ENCODE results near the gene THTPA. TPM values are rescaled to one million over a fixed set of nuclear protein-coding genes. Genes with fewer than 3 reads are reported as not detected.
A peak's percentile ranks its signal among the peaks of the same experiment; 100 is the strongest.

The THTPA gene
- total and polyA plus RNA-seq, 2 of the 13 experiments (the other 11 are each of a cell fraction or from before 2014, with no cell fraction given), result 7.4 to 8.7 TPM

DNA sequence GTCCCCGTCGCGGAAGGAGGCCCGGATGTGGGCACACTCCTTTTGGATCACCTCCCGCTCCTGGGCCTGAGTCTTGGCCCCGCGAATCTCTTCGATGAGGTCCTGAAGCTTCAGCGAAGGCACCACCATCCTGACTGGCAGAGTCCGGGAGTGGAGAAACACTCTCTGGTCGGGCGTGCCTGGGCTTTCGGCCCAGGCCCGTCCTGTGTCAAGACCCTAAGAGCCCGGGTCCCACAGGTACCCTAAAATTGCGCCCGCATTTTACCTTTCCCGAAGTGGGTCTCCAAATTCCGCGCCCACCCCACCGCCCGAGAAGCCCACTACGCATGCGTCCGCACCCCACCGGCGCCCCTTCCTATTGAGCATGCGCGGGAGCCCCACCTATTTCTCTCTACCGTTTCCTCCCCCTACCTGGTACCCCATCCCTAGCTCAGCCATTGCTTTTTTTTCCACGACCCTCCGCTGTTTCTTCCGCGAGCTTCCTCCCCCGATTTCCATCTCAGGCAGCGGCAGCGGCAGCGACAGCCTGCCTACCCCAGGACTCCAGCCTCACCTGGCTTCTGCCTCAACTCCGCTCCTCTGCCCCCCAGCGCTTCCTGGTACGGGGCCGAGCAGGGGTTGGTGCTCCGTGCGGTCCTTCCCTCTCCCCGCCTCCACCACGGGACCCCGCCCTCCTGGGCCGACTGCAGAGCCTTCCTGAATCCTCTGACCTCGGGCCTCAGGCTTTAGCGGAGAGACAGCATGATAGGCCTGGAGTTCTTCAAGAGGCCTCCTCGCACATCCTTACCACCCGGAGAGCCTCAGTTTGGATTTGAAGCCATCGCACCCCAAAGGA, 11.3 kb downstream of the THTPA start, which contains the start of gene AP1G2 (continued):
- TF ChIP-seq, protein P1, sequence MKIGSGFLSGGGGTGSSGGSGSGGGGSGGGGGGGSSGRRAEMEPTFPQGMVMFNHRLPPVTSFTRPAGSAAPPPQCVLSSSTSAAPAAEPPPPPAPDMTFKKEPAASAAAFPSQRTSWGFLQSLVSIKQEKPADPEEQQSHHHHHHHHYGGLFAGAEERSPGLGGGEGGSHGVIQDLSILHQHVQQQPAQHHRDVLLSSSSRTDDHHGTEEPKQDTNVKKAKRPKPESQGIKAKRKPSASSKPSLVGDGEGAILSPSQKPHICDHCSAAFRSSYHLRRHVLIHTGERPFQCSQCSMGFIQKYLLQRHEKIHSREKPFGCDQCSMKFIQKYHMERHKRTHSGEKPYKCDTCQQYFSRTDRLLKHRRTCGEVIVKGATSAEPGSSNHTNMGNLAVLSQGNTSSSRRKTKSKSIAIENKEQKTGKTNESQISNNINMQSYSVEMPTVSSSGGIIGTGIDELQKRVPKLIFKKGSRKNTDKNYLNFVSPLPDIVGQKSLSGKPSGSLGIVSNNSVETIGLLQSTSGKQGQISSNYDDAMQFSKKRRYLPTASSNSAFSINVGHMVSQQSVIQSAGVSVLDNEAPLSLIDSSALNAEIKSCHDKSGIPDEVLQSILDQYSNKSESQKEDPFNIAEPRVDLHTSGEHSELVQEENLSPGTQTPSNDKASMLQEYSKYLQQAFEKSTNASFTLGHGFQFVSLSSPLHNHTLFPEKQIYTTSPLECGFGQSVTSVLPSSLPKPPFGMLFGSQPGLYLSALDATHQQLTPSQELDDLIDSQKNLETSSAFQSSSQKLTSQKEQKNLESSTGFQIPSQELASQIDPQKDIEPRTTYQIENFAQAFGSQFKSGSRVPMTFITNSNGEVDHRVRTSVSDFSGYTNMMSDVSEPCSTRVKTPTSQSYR (CRISPR knock-in tag; IDR thresholded peaks at IDR 0.05; ENCODE audit: borderline replicate concordance), result peak; percentile 75; the same call in 1 of the 2 replicates
- TF ChIP-seq ZNF550 (CRISPR knock-in tag; IDR thresholded peaks at IDR 0.05; ENCODE audit: borderline replicate concordance), result peak; percentile 85; the same call in 1 of the 2 replicates
- no peak for TF ChIP-seq MAFK (conservative IDR thresholded peaks at IDR 0.05 in 1 of 2, IDR thresholded peaks at IDR 0.05 in 1 of 2; ENCODE audit: low read length in 2 of 2)
- TF ChIP-seq RFXANK (CRISPR knock-in tag; IDR thresholded peaks at IDR 0.05), result no peak
- TF ChIP-seq GATA4 (IDR thresholded peaks at IDR 0.05; ENCODE audit: borderline replicate concordance, low read depth), result peak; percentile 87
- peak; percentile 78; the same call in 1 of the 2 replicates for TF ChIP-seq NFE2L1 (CRISPR knock-in tag; IDR thresholded peaks at IDR 0.05; ENCODE audit: borderline replicate concordance)
- TF ChIP-seq SALL1 (CRISPR knock-in tag; IDR thresholded peaks at IDR 0.05), result peak; percentile 98
- TF ChIP-seq ZNF232 (CRISPR knock-in tag; IDR thresholded peaks at IDR 0.05; ENCODE audit: borderline replicate concordance), result peak; percentile 80; the same call in 1 of the 2 replicates
- TF ChIP-seq, protein P2, sequence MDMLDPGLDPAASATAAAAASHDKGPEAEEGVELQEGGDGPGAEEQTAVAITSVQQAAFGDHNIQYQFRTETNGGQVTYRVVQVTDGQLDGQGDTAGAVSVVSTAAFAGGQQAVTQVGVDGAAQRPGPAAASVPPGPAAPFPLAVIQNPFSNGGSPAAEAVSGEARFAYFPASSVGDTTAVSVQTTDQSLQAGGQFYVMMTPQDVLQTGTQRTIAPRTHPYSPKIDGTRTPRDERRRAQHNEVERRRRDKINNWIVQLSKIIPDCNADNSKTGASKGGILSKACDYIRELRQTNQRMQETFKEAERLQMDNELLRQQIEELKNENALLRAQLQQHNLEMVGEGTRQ (IDR thresholded peaks at IDR 0.05; ENCODE audit: low read depth, low read length), result peak; percentile 32; the same call in 1 of the 2 replicates
- TF ChIP-seq, protein P2 (CRISPR knock-in tag; IDR thresholded peaks at IDR 0.05; ENCODE audit: borderline replicate concordance), result no peak
- 0 out of 2 replicates have a peak, but pooled peaks have one; percentile 89 for TF ChIP-seq ZNF136 (CRISPR knock-in tag; IDR thresholded peaks at IDR 0.05; ENCODE audit: low read depth)
- peak; percentile 80 for TF ChIP-seq ZNF788 (CRISPR knock-in tag; IDR thresholded peaks at IDR 0.05; ENCODE audit: borderline replicate concordance)
- TF ChIP-seq, protein P3, sequence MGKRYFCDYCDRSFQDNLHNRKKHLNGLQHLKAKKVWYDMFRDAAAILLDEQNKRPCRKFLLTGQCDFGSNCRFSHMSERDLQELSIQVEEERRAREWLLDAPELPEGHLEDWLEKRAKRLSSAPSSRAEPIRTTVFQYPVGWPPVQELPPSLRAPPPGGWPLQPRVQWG (CRISPR knock-in tag; IDR thresholded peaks at IDR 0.05; ENCODE audit: borderline replicate concordance, low read depth), result no peak
- TF ChIP-seq, protein P4, sequence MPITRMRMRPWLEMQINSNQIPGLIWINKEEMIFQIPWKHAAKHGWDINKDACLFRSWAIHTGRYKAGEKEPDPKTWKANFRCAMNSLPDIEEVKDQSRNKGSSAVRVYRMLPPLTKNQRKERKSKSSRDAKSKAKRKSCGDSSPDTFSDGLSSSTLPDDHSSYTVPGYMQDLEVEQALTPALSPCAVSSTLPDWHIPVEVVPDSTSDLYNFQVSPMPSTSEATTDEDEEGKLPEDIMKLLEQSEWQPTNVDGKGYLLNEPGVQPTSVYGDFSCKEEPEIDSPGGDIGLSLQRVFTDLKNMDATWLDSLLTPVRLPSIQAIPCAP (CRISPR knock-in tag; IDR thresholded peaks at IDR 0.05; ENCODE audit: low read depth), result peak; percentile 62; the same call in 1 of the 2 replicates
- peak; percentile 94 for TF ChIP-seq U2AF1 (optimal IDR thresholded peaks at IDR 0.05; ENCODE audit: low read depth, low read length)
- no peak for TF ChIP-seq NBN (conservative IDR thresholded peaks at IDR 0.05)
- TF ChIP-seq, protein P5, sequence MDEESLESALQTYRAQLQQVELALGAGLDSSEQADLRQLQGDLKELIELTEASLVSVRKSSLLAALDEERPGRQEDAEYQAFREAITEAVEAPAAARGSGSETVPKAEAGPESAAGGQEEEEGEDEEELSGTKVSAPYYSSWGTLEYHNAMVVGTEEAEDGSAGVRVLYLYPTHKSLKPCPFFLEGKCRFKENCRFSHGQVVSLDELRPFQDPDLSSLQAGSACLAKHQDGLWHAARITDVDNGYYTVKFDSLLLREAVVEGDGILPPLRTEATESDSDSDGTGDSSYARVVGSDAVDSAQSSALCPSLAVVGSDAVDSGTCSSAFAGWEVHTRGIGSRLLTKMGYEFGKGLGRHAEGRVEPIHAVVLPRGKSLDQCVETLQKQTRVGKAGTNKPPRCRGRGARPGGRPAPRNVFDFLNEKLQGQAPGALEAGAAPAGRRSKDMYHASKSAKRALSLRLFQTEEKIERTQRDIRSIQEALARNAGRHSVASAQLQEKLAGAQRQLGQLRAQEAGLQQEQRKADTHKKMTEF (CRISPR knock-in tag; IDR thresholded peaks at IDR 0.05), result peak; percentile 96
- no peak for TF ChIP-seq HOXA7 (CRISPR knock-in tag; IDR thresholded peaks at IDR 0.05)
- TF ChIP-seq MBNL3 (CRISPR knock-in tag; conservative IDR thresholded peaks at IDR 0.05), result no peak
- TF ChIP-seq, protein P6, sequence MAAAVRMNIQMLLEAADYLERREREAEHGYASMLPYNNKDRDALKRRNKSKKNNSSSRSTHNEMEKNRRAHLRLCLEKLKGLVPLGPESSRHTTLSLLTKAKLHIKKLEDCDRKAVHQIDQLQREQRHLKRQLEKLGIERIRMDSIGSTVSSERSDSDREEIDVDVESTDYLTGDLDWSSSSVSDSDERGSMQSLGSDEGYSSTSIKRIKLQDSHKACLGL (CRISPR knock-in tag; IDR thresholded peaks at IDR 0.05), result peak; percentile 59
- TF ChIP-seq ISX (CRISPR knock-in tag; conservative IDR thresholded peaks at IDR 0.05), result no peak

Measured in HepG2 (cell line).